Ishikawa (cell line): ENCODE measurements around the gene PBX3.

Experiments
- CEBPB ChIP-seq: IDR thresholded peaks from 2 replicates; pipeline ENCODE4 v1.6.1; 2012
- EP300 ChIP-seq: IDR thresholded peaks from 2 replicates; pipeline ENCODE4 v1.6.1; 2012; ENCODE audit warnings: borderline replicate concordance
- RAD21 ChIP-seq: IDR thresholded peaks from 2 replicates; pipeline ENCODE4 v1.6.1; 2012; ENCODE audit warnings: low read depth
- REST ChIP-seq: IDR thresholded peaks from 2 replicates; pipeline ENCODE4 v1.6.1; 2012; ENCODE audit warnings: low read depth, mild to moderate bottlenecking
- TAF1 ChIP-seq: IDR thresholded peaks from 2 replicates; pipeline ENCODE4 v1.6.1; 2012; ENCODE audit warnings: low read depth, mild to moderate bottlenecking
- USF1 ChIP-seq: IDR thresholded peaks from 2 replicates; pipeline ENCODE4 v1.6.1; 2012
- YY1 ChIP-seq: IDR thresholded peaks from 2 replicates; pipeline ENCODE4 v1.6.1; 2012; ENCODE audit warnings: low read depth

- no peak for TF ChIP-seq EP300
- TF ChIP-seq TAF1: no peak
- TF ChIP-seq USF1: no peak
- no peak for TF ChIP-seq YY1
- no peak for TF ChIP-seq CEBPB
- no peak for TF ChIP-seq RAD21
- TF ChIP-seq REST: no peak
Observed at GRCh38 chr9:125985142-125985997, 238.2 kb downstream of the PBX3 start.
